Islet precursor cell (in vitro differentiated cells): ENCODE measurements around the gene SLC9A9.
"Not testable (repeated sequence)": the region's sequence is repeated elsewhere in the genome, so short reads cannot be mapped to it uniquely, and the experiment has no call there.

Experiments
- DNase-seq: peaks from one replicate; pipeline ENCODE4 v3.0.0-alpha.2; 2018

SLC9A9 gene

GRCh38 chr3:143847787-143848631 is at the start of gene SLC9A9:
SLC9A9 (minus strand) TSS chr3:143848468; CDS start chr3:143848322, 146 bp downstream.
- peak; percentile 61 for DNase-seq

- DNase-seq = no peak
Observed at GRCh38 chr3:143897576-143898295, 49.5 kb upstream of the SLC9A9 start.

GRCh38 chr3:143896486-143896885 is 48.2 kb upstream of the SLC9A9 start:
- no peak for DNase-seq

GRCh38 chr3:143895805-143896204 is 47.5 kb upstream of the SLC9A9 start:
- DNase-seq = no peak

- no peak for DNase-seq
Observed at GRCh38 chr3:143888846-143889245, 40.6 kb upstream of the SLC9A9 start.

- no peak for DNase-seq
Observed at GRCh38 chr3:143888166-143888565, 39.9 kb upstream of the SLC9A9 start.

- DNase-seq = peak; percentile 53
Observed at GRCh38 chr3:143885780-143886427, 37.6 kb upstream of the SLC9A9 start.

- DNase-seq = no peak
Observed at GRCh38 chr3:143884861-143885260, 36.6 kb upstream of the SLC9A9 start.

GRCh38 chr3:143883151-143883550 is 34.9 kb upstream of the SLC9A9 start:
- DNase-seq = no peak

GRCh38 chr3:143881095-143881494 is 32.8 kb upstream of the SLC9A9 start:
- DNase-seq = no peak

- no peak for DNase-seq
Observed at GRCh38 chr3:143875546-143875945, 27.3 kb upstream of the SLC9A9 start.

- not testable (repeated sequence) for DNase-seq
Observed at GRCh38 chr3:143873553-143873952, 25.3 kb upstream of the SLC9A9 start.

- no peak for DNase-seq
Observed at GRCh38 chr3:143865302-143865701, 17.0 kb upstream of the SLC9A9 start.

- no peak for DNase-seq
Observed at GRCh38 chr3:143859465-143860203, 11.4 kb upstream of the SLC9A9 start.

- no peak for DNase-seq
Observed at GRCh38 chr3:143856252-143856970, 8.1 kb upstream of the SLC9A9 start.

- DNase-seq = no peak
Observed at GRCh38 chr3:143855183-143855582, 6.9 kb upstream of the SLC9A9 start.

- DNase-seq = no peak
Observed at GRCh38 chr3:143851331-143852017, 3.2 kb upstream of the SLC9A9 start.

- DNase-seq = no peak
Observed at GRCh38 chr3:143850877-143851276, 2.6 kb upstream of the SLC9A9 start.

GRCh38 chr3:143849854-143850549 is 1.7 kb upstream of the SLC9A9 start:
- DNase-seq = no peak

- no peak for DNase-seq
Observed at GRCh38 chr3:143848704-143849103, 436 bp upstream of the SLC9A9 start.

- no peak for DNase-seq
Observed at GRCh38 chr3:143843587-143843986, 4.7 kb downstream of the SLC9A9 start.
